Loucy (cell line): ENCODE measurements around the gene INPP5D.

ENCODE experiments used
- EZH2phosphoT487 ChIP-seq: fragments of 200-600 bp; IDR thresholded peaks from 2 replicates; pipeline ENCODE4 v1.6.1; 2018; ENCODE audit warnings: antibody characterized with exemption, mild to moderate bottlenecking, moderate library complexity, borderline replicate concordance
- TF ChIP-seq, protein P1 (sequence below): fragments of 200-600 bp; sonication (generic); conservative IDR thresholded peaks from 2 replicates; pipeline ENCODE4 v1.5.1; 2014; ENCODE audit warnings: mild to moderate bottlenecking, antibody characterized with exemption, low read length

DNA sequence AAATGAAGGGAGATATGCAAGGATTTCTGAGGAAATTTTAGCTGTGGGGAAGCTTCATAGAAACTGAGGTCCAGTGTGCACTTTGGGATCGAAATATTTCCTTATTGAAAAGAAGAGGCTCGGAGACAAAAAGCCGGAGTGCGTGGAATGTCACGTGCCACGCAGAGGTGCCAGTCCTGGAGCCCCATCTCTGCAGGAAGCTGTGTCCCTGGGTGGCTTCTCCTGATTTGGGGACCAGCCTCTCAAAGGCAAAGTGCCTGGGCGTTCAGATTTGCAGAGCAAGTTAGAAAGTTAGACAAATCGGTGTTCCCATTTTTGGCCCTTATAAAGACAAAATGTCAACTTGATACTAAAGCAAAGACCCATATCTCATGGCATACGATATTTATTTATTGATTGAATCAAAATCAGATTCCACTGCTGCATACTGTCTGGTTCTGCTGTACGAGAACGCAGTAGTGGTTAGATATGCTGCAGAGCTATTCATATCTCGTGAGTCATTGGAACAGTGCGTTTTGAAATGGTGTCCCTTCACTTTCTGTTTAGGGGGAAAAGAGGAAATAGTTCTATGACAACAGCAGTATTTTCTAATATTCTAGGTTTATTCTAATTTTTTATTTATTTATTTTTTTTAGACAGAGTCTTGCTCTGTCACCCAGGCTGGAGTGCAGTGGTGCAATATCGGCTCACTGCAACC, 182.2 kb downstream of the INPP5D start:
- TF ChIP-seq, protein P1, sequence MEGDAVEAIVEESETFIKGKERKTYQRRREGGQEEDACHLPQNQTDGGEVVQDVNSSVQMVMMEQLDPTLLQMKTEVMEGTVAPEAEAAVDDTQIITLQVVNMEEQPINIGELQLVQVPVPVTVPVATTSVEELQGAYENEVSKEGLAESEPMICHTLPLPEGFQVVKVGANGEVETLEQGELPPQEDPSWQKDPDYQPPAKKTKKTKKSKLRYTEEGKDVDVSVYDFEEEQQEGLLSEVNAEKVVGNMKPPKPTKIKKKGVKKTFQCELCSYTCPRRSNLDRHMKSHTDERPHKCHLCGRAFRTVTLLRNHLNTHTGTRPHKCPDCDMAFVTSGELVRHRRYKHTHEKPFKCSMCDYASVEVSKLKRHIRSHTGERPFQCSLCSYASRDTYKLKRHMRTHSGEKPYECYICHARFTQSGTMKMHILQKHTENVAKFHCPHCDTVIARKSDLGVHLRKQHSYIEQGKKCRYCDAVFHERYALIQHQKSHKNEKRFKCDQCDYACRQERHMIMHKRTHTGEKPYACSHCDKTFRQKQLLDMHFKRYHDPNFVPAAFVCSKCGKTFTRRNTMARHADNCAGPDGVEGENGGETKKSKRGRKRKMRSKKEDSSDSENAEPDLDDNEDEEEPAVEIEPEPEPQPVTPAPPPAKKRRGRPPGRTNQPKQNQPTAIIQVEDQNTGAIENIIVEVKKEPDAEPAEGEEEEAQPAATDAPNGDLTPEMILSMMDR, result no peak
- no peak for TF ChIP-seq EZH2phosphoT487
